GM12878 (cell line): ENCODE measurements around the gene PGM3. TPM values are rescaled to one million over a fixed set of nuclear protein-coding genes. Genes with fewer than 3 reads are reported as not detected.
"Not testable (repeated sequence)": the region's sequence is repeated elsewhere in the genome, so short reads cannot be mapped to it uniquely, and the experiment has no call there.

Source experiments
- ATAC-seq: fragments of 200-7000 bp; cut with Tn5 transposase; 3 replicates; pipeline ENCODE4 v1.9.1; 2020; ENCODE audit warnings: mild to moderate bottlenecking, moderate library complexity
- BruUV-seq: library from RNA; stranded (reverse); fragments of 400-500 nt; replicated peaks from 2 replicates; lab custom pipeline; 2021; lab: Mats Ljungman, UMichigan
- CTCF ChIA-PET: fragments of 300-600 bp; sonication (Branson Sonifier 250); formaldehyde crosslinking; extraction: SDS; loops from one replicate; lab custom pipeline; 2021; ENCODE audit warnings: inconsistent platforms; lab: Yijun Ruan, JAX
- POLR2A ChIA-PET: fragments of 350-600 bp; formaldehyde crosslinking; extraction: SDS; loops from one replicate; lab custom pipeline; 2021; ENCODE audit warnings: inconsistent platforms; lab: Charles Lee
- RAD21 ChIA-PET: fragments of 300-600 bp; sonication (Branson Sonifier 250); formaldehyde crosslinking; loops from one replicate; lab custom pipeline; 2023; ENCODE audit warnings: antibody characterized with exemption; ENCODE audit not compliant: unreplicated experiment; lab: Charles Lee
- SMC1A ChIA-PET: fragments of 300-600 bp; sonication (Branson Sonifier 250); formaldehyde crosslinking; loops from one replicate; lab custom pipeline; 2023; ENCODE audit not compliant: unreplicated experiment, uncharacterized antibody; lab: Charles Lee
- DNase-seq: peaks from one replicate; pipeline ENCODE4 v3.0.0-alpha.2; 2011; ENCODE audit warnings: low read depth, low spot score
- FAIRE-seq: peaks from 3 replicates; lab custom pipeline; 2011; peaks lifted over from hg19 to GRCh38; lab: Jason Lieb, UNC
- H2AFZ ChIP-seq: 2 replicates; pipeline ENCODE4 v1.6.0; 2011; ENCODE audit warnings: low read depth, low read length, control low read depth; ENCODE audit not compliant: control insufficient read depth
- H3K27ac ChIP-seq: 2 replicates; pipeline ENCODE4 v1.5.1; 2011; ENCODE audit warnings: control low read depth; ENCODE audit not compliant: control insufficient read depth, insufficient read depth
- H3K27me3 ChIP-seq, 2 experiments: replicated peaks in 1 of 2; 2 replicates each; pipeline versions ENCODE4 v1.6.0 to v1.6.1; 2011; ENCODE audit warnings: low read length in 1 of 2; ENCODE audit not compliant: control insufficient read depth in 2 of 2, insufficient read depth in 2 of 2
- H3K36me3 ChIP-seq, 2 experiments: 2 replicates each; pipeline ENCODE4 v1.5.1; 2011; ENCODE audit warnings: low read length in 1 of 2; ENCODE audit not compliant: control insufficient read depth in 2 of 2, insufficient read depth in 2 of 2
- H3K4me1 ChIP-seq: 2 replicates; pipeline ENCODE4 v1.6.1; 2011; ENCODE audit warnings: mild to moderate bottlenecking, low read length, moderate library complexity, mixed read lengths; ENCODE audit not compliant: control insufficient read depth, insufficient read depth
- H3K4me2 ChIP-seq: 2 replicates; pipeline ENCODE4 v1.6.0; 2011; ENCODE audit warnings: control low read depth; ENCODE audit not compliant: control insufficient read depth, insufficient read depth
- H3K4me3 ChIP-seq: fragments of 200-600 bp; sonication (generic); 2 replicates; pipeline ENCODE4 v1.5.1; 2016
- H3K79me2 ChIP-seq: 2 replicates; pipeline ENCODE4 v1.6.0; 2011; ENCODE audit warnings: low read length; ENCODE audit not compliant: control insufficient read depth, insufficient read depth
- H3K9ac ChIP-seq: 2 replicates; pipeline ENCODE4 v1.8.0; 2011; ENCODE audit warnings: low read length, control low read depth, mixed read lengths; ENCODE audit not compliant: control insufficient read depth, insufficient read depth
- H3K9me3 ChIP-seq: replicated peaks from 3 replicates; pipeline ENCODE4 v1.5.1; 2011; ENCODE audit warnings: mild to moderate bottlenecking, low read length; ENCODE audit not compliant: control insufficient read depth, insufficient read depth
- H4K20me1 ChIP-seq: 2 replicates; pipeline ENCODE4 v1.6.0; 2011; ENCODE audit not compliant: control insufficient read depth, insufficient read depth
- ZBTB33 ChIP-seq: fragments of 450-650 bp; IDR thresholded peaks from 2 replicates; pipeline ENCODE4 v1.6.1; 2017; ENCODE audit warnings: mild to moderate bottlenecking
- WGBS: methylation state at CpG from one replicate; pipeline ENCODE4 v1.1.6; 2016; ENCODE audit warnings: low lambda C conversion rate; ENCODE audit not compliant: insufficient replicate concordance, insufficient coverage; ENCODE audit errors: missing lambda C conversion rate; 5-methylcytosine and 5-hydroxymethylcytosine counted together
- in situ Hi-C: fragments of 300-500 bp; cut with MboI; formaldehyde crosslinking; loops from 9 replicates; pipeline ENCODE4 v1.14.3; 2018; ENCODE audit warnings: mixed read lengths
- intact Hi-C: fragments of 100-400 bp; cut with micrococcal nuclease; formaldehyde crosslinking; loops from one replicate; pipeline ENCODE4 v1.14.2; 2022; ENCODE audit not compliant: unreplicated experiment
- polyA plus RNA-seq, 11 experiments: library from polyadenylated mRNA; depleted of rRNA in 4 of 11; unstranded in 6 of 11; stranded (reverse) in 5 of 11; fragments of >200 nt; fragmentation: Nextera tagmentation in 4 of 11; fragmentation: Illumina TruSeq in 1 of 11; extraction: Ambion mirVana in 4 of 11; extraction: Trizol in 1 of 11; gene quantifications; 1 replicate in 1 of 11; 2 replicates in 10 of 11; pipeline versions ENCODE4 v1.2.1 to v1.2.3, GENCODE V29; 2011 to 2016; ENCODE audit warnings: inconsistent platforms in 2 of 11, missing spikeins in 2 of 11, low read depth in 1 of 11
- total RNA-seq, 4 experiments: library from RNA; depleted of rRNA in 3 of 4; stranded (reverse); fragments of >200 nt in 3 of 4; fragmentation: Illumina TruSeq in 1 of 4; extraction: Trizol in 1 of 4; gene quantifications; 2 replicates each; pipeline versions ENCODE4 v1.2.1 to v1.2.3, GENCODE V29; 2013 to 2021
- TF ChIP-seq, protein P1 (sequence below): fragments of 450-650 bp; IDR thresholded peaks from 2 replicates; pipeline ENCODE4 v1.6.1; 2016; ENCODE audit warnings: mild to moderate bottlenecking

The PGM3 gene
- total and polyA plus RNA-seq, 10 of the 15 experiments (the other 5 are each of a cell fraction or from before 2014, with no cell fraction given) = 13.0 to 36.0 (median 24.6) TPM

- H3K27me3 ChIP-seq, H2AFZ ChIP-seq, ATAC-seq, BruUV-seq, H4K20me1 ChIP-seq, H3K9me3 ChIP-seq, H3K4me1 ChIP-seq, H3K9ac ChIP-seq, POLR2A ChIA-PET, H3K36me3 ChIP-seq, in situ Hi-C loops, FAIRE-seq, DNase-seq: not testable (repeated sequence)
- Histone ChIP-seq H3K4me3 (peak overlapping the region; percentile 79), H3K79me2 (peaks cover 28% of the 10 kb centered on the region), H3K4me2 (peak overlapping the region; percentile 98), H3K27ac (0 out of 2 replicates have a peak overlapping the region, but pooled peaks have one; percentile 89)
- SMC1A ChIA-PET = interaction anchor here (4.4 to 12.1 kb wide), 2 partner anchors 24 to 123 kb away, joined by 12 to 108 read pairs; partner anchors contain the start of genes DOP1A and UBE3D
- intact Hi-C loops = loop anchor here (5.0 to 10.0 kb wide), 3 partner anchors 105 to 947 kb away; partner anchors contain the start of genes DOP1A, IBTK and UBE3D
- CTCF ChIA-PET = interaction anchor here (0.7 to 19.2 kb wide), 3 partner anchors 24 to 126 kb away, joined by 3 to 195 read pairs (median 43); partner anchors contain the start of genes DOP1A and UBE3D
- 89% methylated on average over 17 of the region's 18 CpGs for WGBS
- RAD21 ChIA-PET = interaction anchor here (11.8 kb wide), 1 partner anchor 126 kb away, joined by 93 read pairs; the partner anchor contains the start of genes DOP1A and UBE3D
- peak; percentile 66; the same call in 1 of the 2 replicates for TF ChIP-seq ZBTB33
- TF ChIP-seq, protein P1, sequence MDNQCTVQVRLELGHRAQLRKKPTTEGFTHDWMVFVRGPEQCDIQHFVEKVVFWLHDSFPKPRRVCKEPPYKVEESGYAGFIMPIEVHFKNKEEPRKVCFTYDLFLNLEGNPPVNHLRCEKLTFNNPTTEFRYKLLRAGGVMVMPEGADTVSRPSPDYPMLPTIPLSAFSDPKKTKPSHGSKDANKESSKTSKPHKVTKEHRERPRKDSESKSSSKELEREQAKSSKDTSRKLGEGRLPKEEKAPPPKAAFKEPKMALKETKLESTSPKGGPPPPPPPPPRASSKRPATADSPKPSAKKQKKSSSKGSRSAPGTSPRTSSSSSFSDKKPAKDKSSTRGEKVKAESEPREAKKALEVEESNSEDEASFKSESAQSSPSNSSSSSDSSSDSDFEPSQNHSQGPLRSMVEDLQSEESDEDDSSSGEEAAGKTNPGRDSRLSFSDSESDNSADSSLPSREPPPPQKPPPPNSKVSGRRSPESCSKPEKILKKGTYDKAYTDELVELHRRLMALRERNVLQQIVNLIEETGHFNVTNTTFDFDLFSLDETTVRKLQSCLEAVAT = peak; percentile 91
Measured at GRCh38 chr6:83191974-83192373, 1.1 kb downstream of the PGM3 start.
